ENCODE measurements around the gene OVOL2.

Gene OVOL2

GRCh38 chr20:18012901-18013300 is 44.8 kb downstream of the OVOL2 start:
- DNase-seq, result no peak
- no peak for ATAC-seq

- ATAC-seq, result no peak
- no peak for DNase-seq
Measured at GRCh38 chr20:18011951-18012645, 45.6 kb downstream of the OVOL2 start.

GRCh38 chr20:18011482-18011881 is 46.2 kb downstream of the OVOL2 start:
- no peak for DNase-seq
- no peak for ATAC-seq

GRCh38 chr20:18009116-18009515 is 48.6 kb downstream of the OVOL2 start:
- ATAC-seq, result no peak
- no peak for DNase-seq

- ATAC-seq (no peak), DNase-seq (no peak)
Measured at GRCh38 chr20:18007534-18008292, 50.0 kb downstream of the OVOL2 start.

GRCh38 chr20:18006684-18007083 is 51.0 kb downstream of the OVOL2 start:
- DNase-seq (no peak), ATAC-seq (no peak)

GRCh38 chr20:18005990-18006364 is 51.7 kb downstream of the OVOL2 start:
- no peak for DNase-seq
- no peak for ATAC-seq

GRCh38 chr20:18005170-18005989 is 52.3 kb downstream of the OVOL2 start:
- no peak for ATAC-seq
- no peak for DNase-seq

GRCh38 chr20:18004384-18005031 is 53.2 kb downstream of the OVOL2 start:
- DNase-seq (no peak), ATAC-seq (no peak)

- ATAC-seq (no peak), DNase-seq (no peak)
Measured at GRCh38 chr20:18003897-18004296, 53.8 kb downstream of the OVOL2 start.

GRCh38 chr20:18001131-18001921 is 56.4 kb downstream of the OVOL2 start:
- DNase-seq, result no peak
- no peak for ATAC-seq

GRCh38 chr20:17999566-17999965 is 58.1 kb downstream of the OVOL2 start:
- no peak for DNase-seq
- ATAC-seq, result no peak

- DNase-seq (no peak), ATAC-seq (no peak)
Measured at GRCh38 chr20:17998446-17998845, 59.3 kb downstream of the OVOL2 start.

- ATAC-seq, result no peak
- DNase-seq, result peak; percentile 16
Measured at GRCh38 chr20:17995967-17996819, 61.5 kb downstream of the OVOL2 start.

- DNase-seq, result no peak
- ATAC-seq, result no peak
Measured at GRCh38 chr20:17993546-17993945, 64.2 kb downstream of the OVOL2 start.

GRCh38 chr20:17992847-17993513 is 64.7 kb downstream of the OVOL2 start:
- ATAC-seq, result no peak
- DNase-seq, result no peak

- DNase-seq (peak; percentile 39), ATAC-seq (peak; percentile 85)
Measured at GRCh38 chr20:17992224-17992637, 65.5 kb downstream of the OVOL2 start.

- DNase-seq (no peak), ATAC-seq (no peak)
Measured at GRCh38 chr20:17990278-17990972, 67.3 kb downstream of the OVOL2 start.

- ATAC-seq (no peak), DNase-seq (no peak)
Measured at GRCh38 chr20:17987988-17988387, 69.7 kb downstream of the OVOL2 start.
